ENCODE results near the gene PRDM15.
A peak's percentile ranks its signal among the peaks of the same experiment; 100 is the strongest.

- TF ChIP-seq, protein P1, sequence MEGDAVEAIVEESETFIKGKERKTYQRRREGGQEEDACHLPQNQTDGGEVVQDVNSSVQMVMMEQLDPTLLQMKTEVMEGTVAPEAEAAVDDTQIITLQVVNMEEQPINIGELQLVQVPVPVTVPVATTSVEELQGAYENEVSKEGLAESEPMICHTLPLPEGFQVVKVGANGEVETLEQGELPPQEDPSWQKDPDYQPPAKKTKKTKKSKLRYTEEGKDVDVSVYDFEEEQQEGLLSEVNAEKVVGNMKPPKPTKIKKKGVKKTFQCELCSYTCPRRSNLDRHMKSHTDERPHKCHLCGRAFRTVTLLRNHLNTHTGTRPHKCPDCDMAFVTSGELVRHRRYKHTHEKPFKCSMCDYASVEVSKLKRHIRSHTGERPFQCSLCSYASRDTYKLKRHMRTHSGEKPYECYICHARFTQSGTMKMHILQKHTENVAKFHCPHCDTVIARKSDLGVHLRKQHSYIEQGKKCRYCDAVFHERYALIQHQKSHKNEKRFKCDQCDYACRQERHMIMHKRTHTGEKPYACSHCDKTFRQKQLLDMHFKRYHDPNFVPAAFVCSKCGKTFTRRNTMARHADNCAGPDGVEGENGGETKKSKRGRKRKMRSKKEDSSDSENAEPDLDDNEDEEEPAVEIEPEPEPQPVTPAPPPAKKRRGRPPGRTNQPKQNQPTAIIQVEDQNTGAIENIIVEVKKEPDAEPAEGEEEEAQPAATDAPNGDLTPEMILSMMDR (IDR thresholded peaks at IDR 0.05) = peak; percentile 76
- no peak for TF ChIP-seq TCF7L2 (IDR thresholded peaks at IDR 0.05; ENCODE audit: low read depth, low read length)
These were observed 61.9 kb downstream of the PRDM15 start for GRCh38 chr21:41817228-41817627.
